Ovary (tissue), 9 donors: ENCODE results near the gene TMEM59L. TPM values are rescaled to one million over a fixed set of nuclear protein-coding genes. Genes with fewer than 3 reads are reported as not detected.

Source experiments
- DNase-seq, 5 donors: peaks; one replicate each; pipeline ENCODE4 v3.0.0-alpha.2; 2019 to 2020
- H3K27ac ChIP-seq, 2 donors: fragments of 200-600 bp; one replicate each; pipeline versions ENCODE4 v1.5.1 to v1.8.0; 2019 to 2022
- H3K27me3 ChIP-seq: fragments of 200-600 bp; one replicate; pipeline ENCODE4 v1.8.0; 2022
- H3K36me3 ChIP-seq: fragments of 200-600 bp; sonication (generic); one replicate; pipeline ENCODE4 v1.5.1; 2019
- H3K4me1 ChIP-seq: one replicate; pipeline ENCODE4 v1.8.1; 2013; ENCODE audit warnings: mild to moderate bottlenecking, moderate library complexity; ENCODE audit not compliant: insufficient read depth
- H3K4me3 ChIP-seq: fragments of 200-600 bp; sonication (generic); one replicate; pipeline ENCODE4 v1.5.1; 2017
- H3K9me3 ChIP-seq, 2 donors: fragments of 200-600 bp in 1 of 2; sonication (generic) in 1 of 2; one replicate each; pipeline versions ENCODE4 v1.5.1 to v1.8.1; 2013 to 2019; ENCODE audit warnings: mild to moderate bottlenecking in 1 of 2, moderate library complexity in 1 of 2
- EP300 ChIP-seq: sonication (generic); formaldehyde crosslinking; IDR thresholded peaks from one replicate; pipeline ENCODE4 v1.6.1; 2017; ENCODE audit warnings: antibody characterized with exemption
- POLR2A ChIP-seq: fragments of 450-650 bp; IDR thresholded peaks from one replicate; pipeline ENCODE4 v1.6.1; 2017; ENCODE audit warnings: antibody characterized with exemption, mild to moderate bottlenecking, moderate library complexity
- WGBS, 3 donors: extraction: QIAGEN DNeasy Blood & Tissue Kit in 1 of 3; methylation state at CpG; one replicate each; pipeline versions ENCODE4 v1.1.5 to v1.1.7; 2013 to 2017; 5-methylcytosine and 5-hydroxymethylcytosine counted together
- intact Hi-C, 4 donors: fragments of 100-400 bp; cut with DNase I; formaldehyde crosslinking; loops; one replicate each; pipeline versions ENCODE4 v1.11.0 to v1.15.1; 2022 to 2023
- polyA plus RNA-seq, 2 donors: library from polyadenylated mRNA; stranded (reverse); fragments of 200-250 nt in 1 of 2; fragments of 350-450 nt in 1 of 2; fragmentation: Illumina TruSeq in 1 of 2; extraction: RNeasy Lipid Tissue Mini Kit (QIAGEN cat#74804) in 1 of 2; gene quantifications; one replicate each; pipeline ENCODE4 v1.2.3, GENCODE V29; 2013 to 2014
- total RNA-seq, 7 donors: library from RNA; depleted of rRNA in 2 of 7; stranded (reverse); fragments of >200 nt in 2 of 7; fragmentation: NEBNext Ultra II Directional in 3 of 7; extraction: Animal tissue kit (Norgen Biotek cat#: 25700) in 3 of 7; gene quantifications; one replicate each; pipeline versions ENCODE4 v1.1.0 to v1.2.4, GENCODE V29; 2016 to 2023
- TF ChIP-seq, protein P1 (sequence below), 3 donors: fragments of 450-650 bp in 2 of 3; fragments of 200-600 bp in 1 of 3; IDR thresholded peaks; one replicate each; pipeline versions ENCODE4 v1.5.1 to v1.8.0; 2016 to 2022; ENCODE audit warnings: antibody characterized with exemption in 3 of 3, mild to moderate bottlenecking in 1 of 3
- donor health status: DM: no; HTN: no; CAD: no; lungs with moderate emphysema.
- donor health status: DM: no; HTN: no; CAD: no.
- donor health status: Bipolar disorder and iron deficiency.
- donor health status: DM: yes; HTN: yes; CAD: no.
- donor health status: DM: no; HTN: no; CAD: no.
- donor health status: DM: yes; HTN: yes; CAD: no.

Gene TMEM59L
- total and polyA plus RNA-seq, 9 donors = 0.20 to 0.53 (median 0.51) TPM; not detected in 4

GRCh38 chr19:18653853-18654252, 41.2 kb downstream of the TMEM59L start:
- intact Hi-C loops = no loop called here
- Histone ChIP-seq H3K36me3 (no peaks in the 10 kb centered on the region), H3K4me3 (no peak overlapping the region), H3K4me1 (peaks cover 26% of the 10 kb centered on the region), H3K27ac (no peak overlapping the region), H3K27me3 (no peaks in the 10 kb centered on the region), H3K9me3 (no peaks in the 10 kb centered on the region)
- TF ChIP-seq EP300 (no peak), POLR2A (no peak)
- TF ChIP-seq, protein P1, sequence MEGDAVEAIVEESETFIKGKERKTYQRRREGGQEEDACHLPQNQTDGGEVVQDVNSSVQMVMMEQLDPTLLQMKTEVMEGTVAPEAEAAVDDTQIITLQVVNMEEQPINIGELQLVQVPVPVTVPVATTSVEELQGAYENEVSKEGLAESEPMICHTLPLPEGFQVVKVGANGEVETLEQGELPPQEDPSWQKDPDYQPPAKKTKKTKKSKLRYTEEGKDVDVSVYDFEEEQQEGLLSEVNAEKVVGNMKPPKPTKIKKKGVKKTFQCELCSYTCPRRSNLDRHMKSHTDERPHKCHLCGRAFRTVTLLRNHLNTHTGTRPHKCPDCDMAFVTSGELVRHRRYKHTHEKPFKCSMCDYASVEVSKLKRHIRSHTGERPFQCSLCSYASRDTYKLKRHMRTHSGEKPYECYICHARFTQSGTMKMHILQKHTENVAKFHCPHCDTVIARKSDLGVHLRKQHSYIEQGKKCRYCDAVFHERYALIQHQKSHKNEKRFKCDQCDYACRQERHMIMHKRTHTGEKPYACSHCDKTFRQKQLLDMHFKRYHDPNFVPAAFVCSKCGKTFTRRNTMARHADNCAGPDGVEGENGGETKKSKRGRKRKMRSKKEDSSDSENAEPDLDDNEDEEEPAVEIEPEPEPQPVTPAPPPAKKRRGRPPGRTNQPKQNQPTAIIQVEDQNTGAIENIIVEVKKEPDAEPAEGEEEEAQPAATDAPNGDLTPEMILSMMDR (IDR thresholded peaks at IDR 0.05) = no peak
- no peak for DNase-seq
- 97 to 100% (median 100%) methylated on average over 1 of the region's 1 CpG for WGBS, 3 donors

DNA sequence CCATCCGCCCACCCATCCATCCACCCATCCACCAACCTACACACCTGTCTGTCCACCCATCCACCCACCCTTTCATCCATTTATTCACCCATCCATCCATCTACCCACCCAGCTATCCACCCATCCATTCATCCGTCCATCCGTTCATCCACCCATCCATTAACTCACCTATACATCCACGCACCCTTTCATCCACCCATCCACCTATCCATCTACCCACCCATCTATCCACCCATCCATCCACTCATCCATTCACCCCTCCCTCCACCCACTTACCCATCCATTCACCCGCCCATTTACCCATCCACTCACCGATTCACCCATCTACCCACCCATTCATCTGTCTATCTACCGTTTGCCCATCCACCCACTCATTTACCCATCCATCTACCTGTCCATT, 41.8 kb downstream of the TMEM59L start:
- H3K9me3 ChIP-seq = no peaks in the 10 kb centered on the region
- no peak for TF ChIP-seq EP300
- TF ChIP-seq, protein P1 (IDR thresholded peaks at IDR 0.05) = no peak
- TF ChIP-seq POLR2A = no peak
- DNase-seq = no peak
- no peaks in the 10 kb centered on the region for H3K36me3 ChIP-seq
- H3K27ac ChIP-seq = no peak overlapping the region
- H3K4me3 ChIP-seq = no peak overlapping the region
- intact Hi-C loops = no loop called here
- peaks cover 20% of the 10 kb centered on the region for H3K4me1 ChIP-seq
- WGBS, 3 donors = 96 to 97% (median 97%) methylated on average over 7 of the region's 7 CpGs
- H3K27me3 ChIP-seq = no peaks in the 10 kb centered on the region

- H3K27me3 ChIP-seq = no peaks in the 10 kb centered on the region
- no peak for DNase-seq
- no peak overlapping the region for H3K4me3 ChIP-seq
- H3K27ac ChIP-seq = no peak overlapping the region
- TF ChIP-seq, protein P1 (IDR thresholded peaks at IDR 0.05) = no peak
- no peak for TF ChIP-seq POLR2A
- TF ChIP-seq EP300 = no peak
- H3K4me1 ChIP-seq = peaks cover 17% of the 10 kb centered on the region
- intact Hi-C loops = no loop called here
- H3K36me3 ChIP-seq = no peaks in the 10 kb centered on the region
- WGBS, 3 donors = 93 to 94% (median 94%) methylated on average over 13 of the region's 13 CpGs
- H3K9me3 ChIP-seq = no peaks in the 10 kb centered on the region
These were observed 42.6 kb downstream of the TMEM59L start for GRCh38 chr19:18655173-18655844.

DNA sequence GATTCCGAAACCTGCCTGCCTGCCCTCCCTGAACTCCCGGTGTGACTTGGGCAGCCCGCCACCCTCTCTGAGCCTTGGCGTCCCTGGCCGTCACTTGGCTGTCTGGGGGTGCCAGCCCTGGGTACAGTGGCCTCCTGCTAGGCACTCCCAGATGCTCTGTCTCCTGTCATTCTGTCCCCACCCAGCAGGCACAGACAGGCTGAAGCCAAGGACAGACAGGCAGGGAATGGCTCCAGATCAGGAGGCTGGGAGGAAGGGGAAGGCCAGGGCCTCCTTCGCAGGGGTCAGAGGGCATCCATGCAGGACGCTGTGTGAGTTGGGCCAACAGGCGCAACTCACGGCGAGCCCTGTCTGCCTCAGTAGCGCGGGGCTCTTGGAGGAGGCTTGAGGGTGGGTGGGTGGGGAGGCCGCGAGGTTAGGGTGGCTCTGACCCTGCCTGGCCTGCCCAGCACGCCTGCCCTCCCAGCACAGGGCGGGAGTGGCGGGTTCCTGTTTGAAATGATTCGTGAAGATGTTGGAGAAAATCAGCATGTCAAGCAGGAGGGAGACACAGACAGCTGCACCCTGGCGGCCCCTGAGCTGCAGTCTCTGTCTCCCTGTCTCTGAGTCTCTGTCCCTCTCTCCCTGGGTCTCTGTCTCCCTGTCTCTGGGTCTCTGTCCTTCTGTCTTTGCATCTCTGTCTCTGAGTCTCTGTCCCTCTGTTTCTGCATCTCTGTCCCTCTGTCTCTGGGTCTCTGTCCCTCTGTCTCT, 43.8 kb downstream of the TMEM59L start:
- peaks cover 8% of the 10 kb centered on the region for H3K4me1 ChIP-seq
- DNase-seq = no peak
- intact Hi-C loops = no loop called here

More for the DNA sequence above, 43.8 kb downstream of the TMEM59L start:
- H3K36me3 ChIP-seq = no peaks in the 10 kb centered on the region
- TF ChIP-seq POLR2A = no peak
- no peak for TF ChIP-seq EP300
- TF ChIP-seq, protein P1 (IDR thresholded peaks at IDR 0.05) = no peak
- WGBS, 3 donors = 78 to 80% (median 79%) methylated on average over 19 of the region's 19 CpGs
- no peak overlapping the region for H3K27ac ChIP-seq
- no peaks in the 10 kb centered on the region for H3K27me3 ChIP-seq
- no peak overlapping the region for H3K4me3 ChIP-seq
- H3K9me3 ChIP-seq = no peaks in the 10 kb centered on the region
